ENCODE measurements around the gene PLCB3.

DNA sequence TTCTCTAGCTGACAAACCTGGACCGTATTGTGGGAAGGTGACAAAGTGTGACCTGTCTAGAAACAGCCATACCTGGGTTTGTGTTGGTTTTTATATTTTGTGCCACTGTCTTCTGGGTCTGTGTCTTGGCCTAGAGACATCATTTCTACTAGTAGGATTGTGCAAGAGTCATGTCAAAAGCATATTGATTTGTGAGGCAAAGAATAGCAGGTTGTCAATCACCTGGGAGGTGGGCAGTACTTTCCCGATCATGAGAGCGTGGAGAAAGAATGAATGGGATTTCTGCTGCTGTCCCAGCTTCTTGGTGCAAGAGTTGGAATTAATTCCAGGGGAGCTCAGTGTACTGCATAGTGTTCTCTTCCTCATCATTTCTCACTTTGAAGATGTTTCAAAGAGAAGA lies 49.8 kb upstream of the PLCB3 start:
- TF ChIP-seq RAD21 (IDR thresholded peaks at IDR 0.05; ENCODE audit: insufficient read depth, low read depth, low read length) = no peak
- TF ChIP-seq POLR2AphosphoS5 (IDR thresholded peaks at IDR 0.05; ENCODE audit: low read length) = no peak
- TF ChIP-seq FOXM1 (IDR thresholded peaks at IDR 0.05; ENCODE audit: low read depth, low read length) = no peak
- TF ChIP-seq, protein P1, sequence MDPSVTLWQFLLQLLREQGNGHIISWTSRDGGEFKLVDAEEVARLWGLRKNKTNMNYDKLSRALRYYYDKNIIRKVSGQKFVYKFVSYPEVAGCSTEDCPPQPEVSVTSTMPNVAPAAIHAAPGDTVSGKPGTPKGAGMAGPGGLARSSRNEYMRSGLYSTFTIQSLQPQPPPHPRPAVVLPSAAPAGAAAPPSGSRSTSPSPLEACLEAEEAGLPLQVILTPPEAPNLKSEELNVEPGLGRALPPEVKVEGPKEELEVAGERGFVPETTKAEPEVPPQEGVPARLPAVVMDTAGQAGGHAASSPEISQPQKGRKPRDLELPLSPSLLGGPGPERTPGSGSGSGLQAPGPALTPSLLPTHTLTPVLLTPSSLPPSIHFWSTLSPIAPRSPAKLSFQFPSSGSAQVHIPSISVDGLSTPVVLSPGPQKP (IDR thresholded peaks at IDR 0.05; ENCODE audit: low read depth, low read length) = no peak
- TF ChIP-seq, protein P2, sequence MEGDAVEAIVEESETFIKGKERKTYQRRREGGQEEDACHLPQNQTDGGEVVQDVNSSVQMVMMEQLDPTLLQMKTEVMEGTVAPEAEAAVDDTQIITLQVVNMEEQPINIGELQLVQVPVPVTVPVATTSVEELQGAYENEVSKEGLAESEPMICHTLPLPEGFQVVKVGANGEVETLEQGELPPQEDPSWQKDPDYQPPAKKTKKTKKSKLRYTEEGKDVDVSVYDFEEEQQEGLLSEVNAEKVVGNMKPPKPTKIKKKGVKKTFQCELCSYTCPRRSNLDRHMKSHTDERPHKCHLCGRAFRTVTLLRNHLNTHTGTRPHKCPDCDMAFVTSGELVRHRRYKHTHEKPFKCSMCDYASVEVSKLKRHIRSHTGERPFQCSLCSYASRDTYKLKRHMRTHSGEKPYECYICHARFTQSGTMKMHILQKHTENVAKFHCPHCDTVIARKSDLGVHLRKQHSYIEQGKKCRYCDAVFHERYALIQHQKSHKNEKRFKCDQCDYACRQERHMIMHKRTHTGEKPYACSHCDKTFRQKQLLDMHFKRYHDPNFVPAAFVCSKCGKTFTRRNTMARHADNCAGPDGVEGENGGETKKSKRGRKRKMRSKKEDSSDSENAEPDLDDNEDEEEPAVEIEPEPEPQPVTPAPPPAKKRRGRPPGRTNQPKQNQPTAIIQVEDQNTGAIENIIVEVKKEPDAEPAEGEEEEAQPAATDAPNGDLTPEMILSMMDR (IDR thresholded peaks at IDR 0.05 in 2 of 3, conservative IDR thresholded peaks at IDR 0.05 in 1 of 3; ENCODE audit: control insufficient read depth in 2 of 3, extremely low read depth in 1 of 3, insufficient read depth in 1 of 3, low read depth in 3 of 3, low read length in 3 of 3) = no peak
- no peak for TF ChIP-seq MTA2 (IDR thresholded peaks at IDR 0.05; ENCODE audit: low read depth)
- no peak for TF ChIP-seq KDM1A (IDR thresholded peaks at IDR 0.05; ENCODE audit: borderline replicate concordance)
- TF ChIP-seq SRF (IDR thresholded peaks at IDR 0.05; ENCODE audit: low read depth in 2 of 2, low read length in 2 of 2) = no peak
- no peak for TF ChIP-seq POLR2A (IDR thresholded peaks at IDR 0.05; ENCODE audit: low read depth, low read length)
- TF ChIP-seq, protein P3, sequence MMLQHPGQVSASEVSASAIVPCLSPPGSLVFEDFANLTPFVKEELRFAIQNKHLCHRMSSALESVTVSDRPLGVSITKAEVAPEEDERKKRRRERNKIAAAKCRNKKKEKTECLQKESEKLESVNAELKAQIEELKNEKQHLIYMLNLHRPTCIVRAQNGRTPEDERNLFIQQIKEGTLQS (IDR thresholded peaks at IDR 0.05; ENCODE audit: borderline replicate concordance, extremely low read depth, low read depth, low read length) = no peak
- TF ChIP-seq, protein P4, sequence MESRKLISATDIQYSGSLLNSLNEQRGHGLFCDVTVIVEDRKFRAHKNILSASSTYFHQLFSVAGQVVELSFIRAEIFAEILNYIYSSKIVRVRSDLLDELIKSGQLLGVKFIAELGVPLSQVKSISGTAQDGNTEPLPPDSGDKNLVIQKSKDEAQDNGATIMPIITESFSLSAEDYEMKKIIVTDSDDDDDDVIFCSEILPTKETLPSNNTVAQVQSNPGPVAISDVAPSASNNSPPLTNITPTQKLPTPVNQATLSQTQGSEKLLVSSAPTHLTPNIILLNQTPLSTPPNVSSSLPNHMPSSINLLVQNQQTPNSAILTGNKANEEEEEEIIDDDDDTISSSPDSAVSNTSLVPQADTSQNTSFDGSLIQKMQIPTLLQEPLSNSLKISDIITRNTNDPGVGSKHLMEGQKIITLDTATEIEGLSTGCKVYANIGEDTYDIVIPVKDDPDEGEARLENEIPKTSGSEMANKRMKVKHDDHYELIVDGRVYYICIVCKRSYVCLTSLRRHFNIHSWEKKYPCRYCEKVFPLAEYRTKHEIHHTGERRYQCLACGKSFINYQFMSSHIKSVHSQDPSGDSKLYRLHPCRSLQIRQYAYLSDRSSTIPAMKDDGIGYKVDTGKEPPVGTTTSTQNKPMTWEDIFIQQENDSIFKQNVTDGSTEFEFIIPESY (IDR thresholded peaks at IDR 0.05) = no peak
- no peak for TF ChIP-seq ASH2L (IDR thresholded peaks at IDR 0.05; ENCODE audit: borderline replicate concordance, low read depth)
- no peak for TF ChIP-seq NRF1 (conservative IDR thresholded peaks at IDR 0.05; ENCODE audit: low read depth, low read length)
